GM21360 (cell line): ENCODE measurements around the gene IGSF5.
"Not testable (repeated sequence)": the region's sequence is repeated elsewhere in the genome, so short reads cannot be mapped to it uniquely, and the experiment has no call there.

Experiments
- ATAC-seq: cut with Tn5 transposase; IDR thresholded peaks from one replicate; pipeline ENCODE4 v1.9.1; 2021; ENCODE audit warnings: mild to moderate bottlenecking, moderate library complexity; ENCODE audit not compliant: unreplicated experiment

IGSF5 gene

DNA sequence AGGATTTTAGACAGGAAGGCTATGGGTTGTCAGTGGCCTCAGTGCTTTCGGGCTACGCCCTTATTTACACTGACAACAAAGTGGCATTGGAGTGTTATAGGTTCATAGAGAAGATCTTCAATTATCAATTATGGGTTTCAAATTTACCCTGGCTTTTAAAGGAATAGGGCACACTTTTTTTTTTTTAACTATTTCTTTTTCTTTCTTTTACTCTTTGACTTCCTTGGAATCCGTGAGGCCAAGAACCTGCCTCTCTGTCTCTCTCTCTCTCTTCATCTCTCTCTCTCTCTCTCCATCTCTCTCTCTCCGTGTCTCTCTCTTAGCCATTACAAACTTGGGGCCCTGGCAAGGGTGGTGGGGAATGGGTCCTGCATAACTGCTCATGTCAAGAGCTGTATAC lies at the start of gene IGSF5:
TSS of gene IGSF5 (plus strand) at position 301 of the 400 bp plus-strand sequence. CDS start 327 bp downstream, outside the sequence.
- ATAC-seq: not testable (repeated sequence)

DNA sequence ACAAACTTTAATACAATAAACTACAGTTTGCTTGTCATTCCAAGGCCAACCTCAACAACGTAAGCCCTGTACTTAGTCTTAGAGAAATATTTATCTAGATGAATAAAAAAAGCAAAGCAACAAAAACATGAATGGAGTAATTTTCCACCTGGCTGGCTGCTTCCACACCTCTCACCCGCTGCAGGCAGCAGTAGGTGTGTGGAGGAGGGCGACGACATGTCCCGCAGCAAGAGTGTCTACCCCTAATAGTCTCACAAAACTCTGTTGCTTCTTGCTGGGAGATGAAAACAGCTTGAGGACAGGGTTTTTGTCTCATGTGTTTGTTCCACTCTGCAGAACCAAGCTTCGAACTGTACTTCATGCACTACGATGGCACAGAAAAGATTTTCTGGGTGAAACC lies 48.8 kb upstream of the IGSF5 start:
- ATAC-seq: no peak

DNA sequence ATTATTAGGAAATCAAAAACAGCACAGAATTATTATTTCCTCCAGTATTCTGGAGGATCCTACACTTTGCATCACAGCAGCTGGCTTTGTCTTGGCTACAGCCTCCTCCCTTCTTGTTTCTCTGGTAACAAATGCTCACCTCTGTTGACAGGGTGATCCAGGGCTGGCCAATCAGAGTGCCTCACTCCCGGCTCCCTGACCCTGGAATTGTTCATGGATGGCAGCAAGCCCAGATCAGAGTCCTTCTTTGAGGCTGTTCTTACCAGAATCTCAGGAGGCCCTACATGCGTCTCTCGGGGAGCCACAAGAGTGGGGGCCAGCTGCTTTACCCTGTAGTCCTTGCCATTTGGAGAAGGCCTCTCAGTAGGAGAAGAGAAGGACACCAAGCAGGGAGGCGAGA lies 48.4 kb upstream of the IGSF5 start:
- ATAC-seq: no peak

DNA sequence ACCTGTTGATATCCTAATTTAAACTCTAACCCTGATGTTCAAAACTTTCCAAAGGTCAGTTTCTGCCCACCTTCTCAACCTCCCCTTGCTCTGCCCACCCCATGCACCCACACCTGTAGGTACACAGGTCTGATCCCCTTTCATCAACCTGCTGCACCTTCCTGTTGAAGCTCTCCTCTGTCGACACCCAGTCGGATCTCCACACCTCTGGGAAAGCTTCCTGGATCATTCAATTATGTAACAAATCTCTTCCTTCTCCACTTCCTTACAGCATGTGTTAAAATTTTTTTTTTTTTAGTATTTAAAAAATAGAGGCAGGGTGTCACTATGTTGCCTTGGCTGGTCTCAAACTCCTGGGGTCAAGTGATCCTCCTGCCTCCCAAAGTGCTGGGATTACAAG lies 44.7 kb upstream of the IGSF5 start:
- ATAC-seq: no peak

DNA sequence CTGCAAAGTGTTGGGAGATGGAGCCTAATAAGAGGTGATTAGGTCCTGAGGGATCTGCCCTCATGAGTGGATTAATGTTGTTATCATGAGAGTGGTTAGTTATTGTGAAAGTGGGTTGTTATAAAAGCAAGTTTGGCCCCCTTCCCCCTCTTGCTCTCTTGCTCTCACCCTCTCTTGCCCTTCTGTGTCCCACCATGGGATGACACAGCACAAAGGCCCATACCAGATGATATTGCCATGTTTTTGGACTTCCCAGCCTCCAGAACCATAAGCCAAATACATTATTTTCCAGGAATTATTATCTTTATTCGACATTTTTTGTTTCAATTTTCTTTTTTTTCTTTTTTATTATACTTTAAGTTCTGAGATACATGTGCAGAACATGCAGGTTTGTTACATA lies 41.4 kb upstream of the IGSF5 start:
- ATAC-seq: no peak

DNA sequence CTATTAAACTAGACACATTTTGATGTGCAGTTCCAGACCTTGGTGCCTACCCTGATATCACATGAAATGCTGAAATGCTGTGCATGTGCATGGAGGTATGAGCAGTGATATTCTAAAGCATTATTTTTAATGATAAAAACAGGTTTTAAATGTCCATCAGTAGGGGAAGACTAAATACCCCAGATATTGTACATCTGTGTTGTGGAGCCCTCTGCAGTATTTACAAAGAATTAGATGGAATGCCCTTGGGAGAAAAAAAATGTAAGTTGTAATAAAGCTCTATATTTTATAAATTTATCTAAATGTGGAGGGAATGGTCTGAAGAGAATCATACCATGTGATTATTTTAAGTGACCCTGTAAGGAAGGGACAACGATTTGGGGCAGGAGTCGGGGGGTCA lies 39.1 kb upstream of the IGSF5 start:
- no peak for ATAC-seq

DNA sequence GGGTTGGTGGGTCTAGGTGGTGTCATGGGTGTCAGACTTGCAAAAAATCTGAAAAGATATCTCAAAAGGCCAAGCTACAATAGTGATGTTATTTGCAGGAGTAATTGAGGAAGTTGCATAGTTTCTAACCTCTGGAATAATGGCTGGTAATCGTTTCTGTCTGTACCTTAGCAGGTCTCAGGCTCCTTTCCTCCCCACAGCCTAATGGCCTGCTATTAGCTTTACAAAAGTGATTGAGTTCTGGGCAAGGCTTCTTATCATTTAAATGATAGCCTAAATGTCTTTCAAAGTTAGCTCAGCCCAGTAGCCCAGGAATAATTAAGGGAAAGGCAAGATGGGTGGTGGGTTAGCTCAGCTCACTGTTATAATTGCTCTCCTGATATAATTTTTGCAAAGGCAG lies 37.7 kb upstream of the IGSF5 start:
- ATAC-seq: no peak

GRCh38 chr21:39710866-39711265 lies 34.1 kb upstream of the IGSF5 start:
- ATAC-seq: no peak

DNA sequence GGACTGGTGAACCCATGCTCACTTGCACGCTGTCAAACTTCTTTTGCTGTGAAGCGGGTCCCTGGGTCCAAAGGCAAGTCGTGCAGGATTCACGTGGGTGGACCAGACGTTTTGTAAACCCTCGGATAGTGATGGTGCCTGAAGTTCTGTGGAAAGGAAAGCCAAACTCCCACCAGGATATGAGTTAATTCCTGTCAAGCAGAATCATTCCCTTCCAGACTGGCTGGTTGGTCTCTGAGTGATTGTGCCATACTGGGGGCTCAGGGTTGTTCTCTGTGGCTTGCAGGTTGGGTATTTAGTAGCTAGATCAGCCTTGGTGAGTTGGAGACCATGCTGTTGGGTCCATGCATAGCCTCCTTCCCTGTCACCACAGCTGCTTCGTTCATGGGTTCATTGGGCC lies 32.7 kb upstream of the IGSF5 start:
- no peak for ATAC-seq

DNA sequence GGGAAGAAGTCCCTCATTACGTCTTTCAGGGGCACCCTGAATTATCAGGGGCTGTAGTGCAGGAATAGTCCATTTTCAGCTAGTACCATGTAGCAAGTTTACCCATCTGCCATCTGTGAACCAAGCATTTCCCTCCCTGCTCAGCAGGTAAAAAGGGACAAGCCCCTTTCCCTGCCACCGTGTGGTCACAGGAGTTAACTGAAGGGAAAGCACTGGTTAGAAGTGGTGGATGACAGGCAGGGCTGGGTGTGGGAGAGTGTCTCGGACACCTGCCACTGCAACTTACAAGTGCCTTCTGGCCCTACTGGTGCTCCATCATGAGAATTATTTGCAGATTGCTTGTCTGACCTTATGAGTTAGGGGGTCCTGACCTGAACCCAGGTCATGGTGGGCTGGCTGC lies 32.0 kb upstream of the IGSF5 start:
- ATAC-seq: no peak

- ATAC-seq: no peak
These were observed 31.1 kb upstream of the IGSF5 start for GRCh38 chr21:39713905-39714304.

GRCh38 chr21:39714331-39714730 lies 30.7 kb upstream of the IGSF5 start:
- no peak for ATAC-seq

DNA sequence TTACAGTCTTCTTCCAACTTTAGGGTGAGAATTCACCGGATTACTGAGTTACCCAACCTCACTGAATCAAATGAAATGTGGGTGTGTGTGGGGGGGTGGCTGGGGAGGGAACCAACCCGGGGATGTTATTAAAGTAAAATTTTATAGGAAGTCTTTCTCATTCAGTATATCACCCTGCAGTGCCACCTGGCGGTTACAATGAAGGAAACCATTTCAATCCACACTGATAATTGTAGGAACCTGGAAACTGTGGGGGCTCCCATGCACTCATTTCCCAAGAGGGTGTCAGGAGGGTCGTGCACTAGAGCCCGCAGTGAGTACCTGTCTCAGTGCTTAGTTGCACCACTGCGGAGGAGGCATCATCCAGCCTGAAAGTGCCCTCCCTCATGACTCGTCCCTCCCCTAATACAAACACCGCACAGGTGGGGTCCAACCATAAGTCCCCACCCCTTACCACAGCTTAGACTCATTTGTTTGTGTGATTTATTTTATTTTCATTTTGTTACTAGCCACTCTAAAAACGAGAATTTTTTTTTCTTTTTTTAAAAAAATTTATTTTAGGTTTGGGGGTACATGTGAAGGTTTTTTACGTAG lies 29.1 kb upstream of the IGSF5 start:
- no peak for ATAC-seq

GRCh38 chr21:39720126-39720778 lies 24.7 kb upstream of the IGSF5 start:
- no peak for ATAC-seq

- ATAC-seq: no peak
These were observed 23.1 kb upstream of the IGSF5 start for GRCh38 chr21:39721885-39722284.

DNA sequence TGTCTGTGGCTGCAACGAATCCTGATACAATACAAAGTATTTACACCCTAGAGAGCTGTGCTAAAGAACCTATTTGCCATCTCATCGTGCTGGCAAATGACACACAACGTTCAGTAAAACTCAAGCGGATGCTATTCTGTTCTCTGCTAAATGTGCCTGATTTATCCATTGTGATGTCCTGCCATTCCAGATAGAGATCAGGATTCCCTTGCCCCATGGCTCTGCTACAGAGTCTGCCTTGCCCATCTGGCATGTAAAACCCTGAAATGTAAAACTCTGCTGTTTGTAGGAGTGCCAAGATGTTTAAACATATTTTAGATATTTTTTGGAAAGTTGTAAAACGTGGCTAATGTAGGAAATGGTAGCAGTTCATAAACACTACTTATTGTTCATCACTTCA lies 20.0 kb upstream of the IGSF5 start:
- ATAC-seq: no peak

- no peak for ATAC-seq
These were observed 18.9 kb upstream of the IGSF5 start for GRCh38 chr21:39726133-39726532.

- ATAC-seq: no peak
These were observed 17.4 kb upstream of the IGSF5 start for GRCh38 chr21:39727401-39728120.

GRCh38 chr21:39728341-39728740 lies 16.6 kb upstream of the IGSF5 start:
- no peak for ATAC-seq

DNA sequence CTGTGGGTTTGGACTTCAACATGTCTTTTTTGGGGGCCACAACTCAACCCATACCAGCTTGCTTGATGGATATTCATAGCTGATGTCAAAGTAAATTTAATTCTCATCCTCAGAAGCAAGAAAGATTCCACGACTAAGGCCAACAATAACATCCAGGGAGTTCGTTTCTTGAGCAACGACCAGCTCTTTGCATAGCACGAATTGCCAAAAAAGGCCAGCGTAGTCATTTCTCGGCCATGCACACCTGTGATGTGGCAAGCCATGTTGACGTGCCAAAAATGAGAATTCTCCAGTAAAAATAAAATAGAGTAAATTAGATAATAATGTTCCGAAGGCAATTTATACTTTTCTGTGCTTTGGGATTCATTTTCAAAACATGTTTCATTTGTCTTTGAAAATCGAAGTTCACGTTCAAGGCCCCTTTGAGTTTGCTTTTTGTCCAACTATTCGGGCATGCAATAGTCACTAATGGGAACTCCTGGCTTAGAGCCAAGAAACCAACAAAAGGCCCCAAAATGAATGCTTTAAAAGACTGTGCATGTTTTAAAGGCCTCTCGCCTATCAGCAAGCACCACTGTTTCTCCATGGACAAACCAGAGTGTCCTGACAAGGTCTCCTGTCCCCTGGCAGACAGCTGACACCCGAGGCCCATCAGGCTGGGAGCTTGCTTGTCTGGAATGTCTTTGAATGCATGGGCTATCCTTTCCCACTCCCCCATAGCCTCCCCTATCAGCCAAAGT lies 14.4 kb upstream of the IGSF5 start:
- ATAC-seq: no peak

DNA sequence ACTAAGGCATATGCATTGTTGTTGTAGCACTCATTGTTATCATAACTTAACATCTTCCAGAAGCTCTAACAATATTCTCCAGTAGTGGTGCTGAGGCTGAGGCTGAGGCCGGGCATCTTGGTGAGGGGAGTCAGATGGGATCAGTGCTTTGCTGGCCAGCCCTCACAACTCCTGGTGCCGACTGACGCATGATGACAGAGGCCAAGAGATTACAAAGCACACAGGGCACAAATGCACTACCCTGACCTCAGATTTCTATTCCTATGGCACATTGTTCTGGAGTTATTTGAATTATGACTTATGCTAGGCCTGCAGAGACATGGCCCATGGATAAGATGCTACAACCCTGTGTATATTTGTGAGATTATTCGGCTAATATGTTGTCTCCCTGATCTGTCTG lies 8.3 kb upstream of the IGSF5 start:
- ATAC-seq: no peak
